Stimulated activated CD4-positive, alpha-beta T cell treated with anti-CD3 and anti-CD28 coated beads, Interleukin-2, amount 100 ng/mL, for 4 hours (primary cell): ENCODE results near the gene UBE2Q1.

Experiments
- DNase-seq: peaks from one replicate; pipeline ENCODE4 v3.0.0-alpha.2; 2020; ENCODE audit warnings: low read depth

The UBE2Q1 gene

DNA sequence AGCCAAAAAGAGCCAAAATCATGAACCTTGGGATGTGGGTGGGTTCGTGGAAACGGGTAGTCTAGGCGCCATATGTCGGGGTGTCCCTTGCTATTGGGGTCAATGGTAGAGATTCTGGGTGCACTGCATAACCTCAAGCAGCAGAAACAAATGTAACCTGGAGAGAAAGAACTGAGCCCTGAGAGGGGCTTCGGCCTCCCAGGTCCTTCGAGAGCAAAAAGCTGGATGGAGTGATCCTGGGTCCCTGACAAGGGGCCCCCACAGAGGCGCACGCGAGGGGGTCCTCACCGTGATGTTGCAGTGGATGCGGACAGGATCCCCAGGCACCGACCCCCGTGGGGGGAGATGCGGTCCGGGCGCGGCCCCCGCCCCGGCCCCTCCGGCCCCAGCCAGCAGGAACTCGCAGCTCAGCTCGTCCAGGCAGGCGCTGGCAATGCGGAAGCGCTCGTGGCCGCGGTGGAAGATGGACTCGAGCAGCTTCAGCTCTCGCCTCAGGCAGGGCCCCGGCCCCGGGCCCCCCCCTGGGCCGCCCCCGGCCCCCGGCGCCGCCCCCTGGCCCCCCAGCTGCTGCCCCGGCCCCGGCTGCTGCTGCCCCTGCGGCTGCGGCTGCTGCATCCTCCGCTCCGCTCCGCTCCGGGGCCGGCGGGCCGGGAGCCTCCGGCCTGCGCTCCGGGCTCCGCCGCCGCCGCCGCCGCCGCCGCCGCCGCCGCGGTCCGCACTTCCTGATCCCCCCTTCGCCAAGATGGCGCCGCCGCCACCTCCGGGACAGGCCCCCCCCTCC is at the start of gene UBE2Q1:
UBE2Q1 (minus strand) TSS at position 724 of the 781 bp plus-strand sequence; CDS start at position 615, 109 bp downstream.
- DNase-seq = no peak

DNA sequence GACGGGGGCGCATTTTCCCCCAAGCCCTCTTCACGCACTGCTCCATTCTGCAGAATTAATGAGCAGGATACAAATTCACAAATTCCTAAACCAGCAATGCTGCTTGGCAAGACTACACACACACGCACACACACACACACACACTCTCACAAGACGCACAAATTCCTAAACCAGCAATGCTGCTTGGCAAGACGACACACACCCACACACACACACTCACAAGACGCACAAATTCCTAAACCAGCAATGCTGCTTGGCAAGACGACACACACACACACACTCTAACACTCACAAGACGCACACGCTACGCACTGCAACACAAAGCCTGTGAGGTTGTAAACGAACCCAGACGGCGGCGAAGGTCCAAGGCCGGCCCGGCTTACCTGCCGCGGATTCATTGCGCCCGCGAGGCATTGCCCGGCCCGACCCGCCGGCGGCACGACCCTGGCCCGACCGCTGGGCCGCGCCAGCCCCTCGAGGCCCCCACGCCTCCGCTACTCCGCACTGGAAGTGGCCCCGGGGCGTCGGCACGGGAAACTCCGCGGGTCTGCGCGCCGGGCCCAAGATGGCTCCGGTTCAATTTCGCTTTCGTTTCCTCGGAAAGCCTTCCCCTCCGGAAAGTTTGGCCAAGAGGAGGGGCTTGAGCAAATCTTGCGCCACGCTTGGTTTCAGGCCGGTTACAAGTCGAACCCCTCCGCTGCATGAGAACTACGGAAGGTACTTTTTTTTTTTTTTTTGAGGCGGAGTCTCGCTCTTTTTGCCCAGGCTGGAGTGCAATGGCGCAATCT is 49.3 kb upstream of the UBE2Q1 start, which contains the start of gene ADAR:
ADAR (minus strand) TSS at position 578 of the 788 bp plus-strand sequence; CDS start at position 398, 180 bp downstream.
- peak; percentile 93 for DNase-seq

GRCh38 chr1:154607106-154607608 is 48.7 kb upstream of the UBE2Q1 start:
- no peak for DNase-seq

DNA sequence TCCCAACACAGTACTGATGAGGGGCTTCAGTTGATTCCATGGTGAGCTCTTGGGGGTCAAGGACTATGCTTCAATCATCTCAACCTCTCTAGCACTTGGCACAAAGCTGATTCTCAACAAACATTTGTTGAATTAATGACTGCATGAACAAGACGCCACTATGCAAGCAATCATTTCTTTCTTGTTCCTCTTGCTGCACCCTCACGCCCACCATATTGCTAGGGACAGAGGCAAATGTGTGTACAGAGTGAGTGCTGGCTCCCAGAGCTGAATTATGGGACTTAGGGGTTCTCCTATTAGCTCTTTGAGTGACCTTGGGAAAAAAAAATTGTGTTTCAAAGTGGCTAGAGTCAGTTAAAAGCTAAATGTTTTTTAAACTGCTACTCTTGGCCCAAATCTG is 47.1 kb upstream of the UBE2Q1 start:
- DNase-seq = no peak

- no peak for DNase-seq
Measured at GRCh38 chr1:154603317-154603716, 44.9 kb upstream of the UBE2Q1 start.

DNA sequence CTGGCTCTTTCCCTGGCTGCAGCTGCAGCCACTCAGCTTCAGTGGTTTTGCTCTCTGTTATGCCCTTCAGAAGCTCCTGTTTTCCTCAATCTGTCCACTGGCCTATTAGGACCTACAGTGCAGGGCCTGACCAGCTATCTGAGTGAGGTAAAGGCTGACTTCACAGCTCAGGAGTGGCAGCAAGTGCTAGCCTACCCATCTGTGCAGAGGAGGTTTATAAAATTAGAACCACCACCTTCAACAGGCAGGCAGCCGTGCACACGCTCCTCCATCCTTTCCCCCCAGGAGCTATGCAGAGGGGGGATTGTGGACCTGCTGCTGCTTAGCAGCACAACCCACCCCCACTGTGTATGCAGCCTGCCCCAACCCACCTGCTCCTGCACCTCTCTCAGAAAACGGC is 41.2 kb upstream of the UBE2Q1 start:
- DNase-seq = no peak

GRCh38 chr1:154598871-154599635 is 40.6 kb upstream of the UBE2Q1 start:
- DNase-seq = no peak

- no peak for DNase-seq
Measured at GRCh38 chr1:154595621-154596020, 37.2 kb upstream of the UBE2Q1 start.

GRCh38 chr1:154594811-154595210 is 36.3 kb upstream of the UBE2Q1 start:
- DNase-seq = no peak

DNA sequence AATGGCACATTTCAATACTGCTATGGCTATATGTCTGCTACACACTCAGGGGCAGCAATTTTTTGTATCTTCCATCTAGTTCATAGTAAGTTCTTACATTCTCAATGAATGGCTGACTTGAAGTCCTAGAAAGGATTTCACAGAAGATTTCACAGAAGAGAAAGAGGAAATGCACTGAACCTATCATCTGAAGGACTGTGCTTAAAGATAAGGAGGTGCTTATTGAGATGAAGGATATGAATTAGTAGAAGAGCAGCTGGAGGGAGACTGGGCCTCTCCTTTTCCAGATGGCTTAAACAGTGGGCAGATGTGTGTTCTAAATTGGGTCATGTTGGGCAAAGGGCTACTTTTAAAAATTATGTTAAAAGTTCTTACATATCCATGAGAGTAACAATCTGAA is 34.9 kb upstream of the UBE2Q1 start:
- DNase-seq = no peak

- no peak for DNase-seq
Measured at GRCh38 chr1:154591206-154591605, 32.7 kb upstream of the UBE2Q1 start.

GRCh38 chr1:154590756-154591155 is 32.3 kb upstream of the UBE2Q1 start:
- no peak for DNase-seq

GRCh38 chr1:154589780-154590179 is 31.3 kb upstream of the UBE2Q1 start:
- no peak for DNase-seq

DNA sequence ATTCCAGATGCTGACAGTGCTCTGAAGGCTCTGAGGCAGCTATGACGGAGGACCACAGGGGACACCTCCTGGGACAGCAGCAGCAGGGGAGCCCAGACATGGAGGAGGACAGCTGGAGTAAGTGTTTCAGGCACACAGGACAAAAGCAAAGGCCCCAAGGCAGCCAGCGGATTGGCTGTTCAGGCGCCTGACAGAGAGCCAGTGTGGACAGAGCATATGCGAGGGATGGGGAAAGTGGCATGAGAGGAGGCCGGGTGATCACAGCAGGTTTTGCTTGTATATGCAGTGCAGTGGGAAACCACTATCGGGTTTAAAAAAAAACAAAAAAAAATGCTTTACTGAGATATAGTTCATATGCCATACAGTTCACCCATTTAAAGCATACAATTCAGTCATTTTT is 28.2 kb upstream of the UBE2Q1 start:
- DNase-seq = no peak

GRCh38 chr1:154586231-154586630 is 27.8 kb upstream of the UBE2Q1 start:
- no peak for DNase-seq

DNA sequence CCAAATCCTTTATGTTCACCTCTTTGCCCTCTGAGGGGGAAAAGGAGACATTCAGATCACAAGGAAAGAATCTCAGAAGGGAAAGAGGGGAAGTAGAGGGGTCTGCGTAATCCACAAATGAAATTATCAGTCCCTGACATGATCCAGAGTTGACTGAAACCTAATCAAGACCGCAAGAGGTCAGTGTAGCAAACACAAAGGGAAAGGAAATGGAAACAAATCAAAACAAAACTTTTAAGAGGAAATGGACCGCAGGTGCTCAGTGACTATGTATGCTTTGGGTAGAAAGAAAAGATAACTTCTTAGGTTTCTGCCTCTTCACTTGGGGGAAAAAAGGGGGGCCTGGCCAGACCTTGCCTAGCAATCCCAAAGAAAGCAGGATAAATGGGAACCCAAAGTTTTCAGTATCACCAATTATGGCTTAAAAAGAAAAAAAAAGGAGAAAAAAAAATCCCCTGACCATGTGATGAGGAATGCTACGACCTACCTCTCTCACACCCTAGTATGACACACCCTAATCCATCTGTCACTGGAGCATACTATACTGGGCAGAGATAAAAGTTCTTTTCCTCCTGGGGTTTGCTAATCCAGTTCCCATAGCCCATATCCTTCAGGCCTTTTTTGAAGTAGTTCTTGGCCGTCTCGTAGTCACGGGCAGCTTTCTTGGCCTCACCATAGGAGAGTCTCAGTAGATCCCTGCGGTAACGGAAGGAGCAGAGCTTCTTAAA is 26.0 kb upstream of the UBE2Q1 start:
- DNase-seq = no peak

- no peak for DNase-seq
Measured at GRCh38 chr1:154583773-154584172, 25.3 kb upstream of the UBE2Q1 start.

- DNase-seq = no peak
Measured at GRCh38 chr1:154582885-154583284, 24.4 kb upstream of the UBE2Q1 start.

DNA sequence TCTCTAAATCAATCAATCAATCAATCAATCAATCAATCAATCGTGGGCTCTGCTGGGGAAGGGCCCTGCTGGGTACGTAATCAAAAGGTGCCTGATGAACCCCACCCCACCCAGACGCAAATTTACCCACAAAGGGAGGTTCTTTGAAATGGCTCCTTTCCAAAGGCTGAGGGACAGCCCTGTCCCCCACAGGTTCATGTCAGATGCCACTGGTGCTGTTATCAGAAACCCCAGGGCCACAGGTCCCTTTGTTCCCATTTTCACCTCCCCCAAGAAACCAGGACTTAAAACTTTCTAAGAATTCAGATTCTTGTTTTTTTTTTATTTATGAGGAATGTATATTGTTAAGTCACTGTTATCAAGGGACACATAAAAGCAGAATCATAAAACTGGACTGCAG is 23.3 kb upstream of the UBE2Q1 start:
- DNase-seq = no peak

GRCh38 chr1:154579374-154579773 is 20.9 kb upstream of the UBE2Q1 start:
- DNase-seq = no peak

DNA sequence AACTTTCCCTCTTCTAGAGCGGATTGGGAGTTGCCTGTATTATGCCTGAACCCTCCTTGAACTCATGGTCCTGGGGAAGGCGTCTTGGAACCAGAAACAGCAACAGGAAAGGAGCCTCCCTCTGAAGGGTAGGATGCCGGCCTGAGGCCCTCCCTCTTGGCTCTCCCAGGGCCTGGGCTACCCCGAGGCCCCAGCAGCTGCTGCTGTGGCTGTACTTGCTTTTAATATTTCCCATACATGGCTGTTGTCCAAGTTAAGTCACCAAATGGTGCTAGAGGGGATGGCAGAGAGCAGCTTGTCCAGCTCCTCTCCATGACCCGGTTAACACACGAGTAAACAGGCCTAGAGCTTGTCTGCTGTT is 19.6 kb upstream of the UBE2Q1 start:
- DNase-seq = no peak
